NCI-H82 treated with DMSO at 0.1 percent for 48 hours (cell line): ENCODE results near the gene RPL18A.

Source experiments
- DNase-seq: peaks from one replicate; lab custom pipeline; 2025; ENCODE audit not compliant: unreplicated experiment; lab: John Stamatoyannopoulos, UW

The RPL18A gene

DNA sequence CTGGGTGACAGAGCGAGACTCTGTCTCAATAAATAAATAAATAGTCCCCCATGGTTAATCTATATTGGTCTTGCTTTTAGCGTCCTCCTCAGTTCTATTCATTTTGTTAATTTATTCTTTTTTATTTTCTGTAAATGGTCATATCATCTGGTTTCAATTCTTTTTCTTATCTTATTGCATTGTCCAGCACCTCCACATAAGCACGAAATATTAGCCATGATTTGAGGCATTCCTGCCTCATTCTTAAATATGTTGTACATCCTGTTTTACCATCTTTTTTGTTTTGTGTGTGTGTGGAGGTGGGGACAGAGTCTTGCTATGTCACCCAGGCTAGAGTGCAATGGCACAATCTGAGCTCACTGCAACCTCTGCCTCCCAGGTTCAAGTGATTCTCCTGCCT lies 48.5 kb downstream of the RPL18A start:
- DNase-seq = no peak

DNA sequence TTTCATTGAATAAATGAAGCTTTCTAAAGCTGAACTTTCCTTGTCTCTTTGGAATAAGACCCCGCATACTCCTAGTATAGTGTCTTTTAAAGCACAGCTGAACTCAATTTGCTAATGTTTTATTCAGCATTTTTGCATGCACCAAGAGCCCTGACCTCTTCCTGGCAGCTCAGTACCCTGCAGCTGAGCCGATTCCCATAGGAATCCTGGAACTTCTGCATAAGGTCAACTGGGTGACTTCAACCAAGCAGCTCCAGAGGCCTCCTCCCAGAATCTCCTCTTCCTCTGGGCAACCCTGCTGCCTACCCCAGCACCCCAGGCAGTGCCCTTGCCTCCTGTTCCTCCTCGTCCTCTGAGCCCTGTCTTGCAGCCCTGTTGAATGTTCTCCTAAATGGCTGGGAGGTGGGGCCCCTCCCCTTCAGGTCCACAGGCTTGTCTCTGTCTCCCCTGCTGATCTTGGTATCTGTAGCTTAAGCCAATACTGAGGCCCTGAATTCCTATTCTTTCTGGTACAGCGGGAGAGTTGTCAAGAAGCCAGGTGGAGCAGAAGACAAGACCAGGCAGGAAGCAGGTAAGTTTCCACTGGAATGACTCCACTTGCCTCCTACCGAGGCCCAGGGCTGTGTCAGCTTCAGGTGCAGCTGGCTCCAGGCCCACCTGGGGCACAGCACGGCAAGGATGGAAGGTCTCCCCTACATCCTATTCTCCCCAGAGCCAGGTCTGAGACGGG lies 49.5 kb downstream of the RPL18A start:
- no peak for DNase-seq

DNA sequence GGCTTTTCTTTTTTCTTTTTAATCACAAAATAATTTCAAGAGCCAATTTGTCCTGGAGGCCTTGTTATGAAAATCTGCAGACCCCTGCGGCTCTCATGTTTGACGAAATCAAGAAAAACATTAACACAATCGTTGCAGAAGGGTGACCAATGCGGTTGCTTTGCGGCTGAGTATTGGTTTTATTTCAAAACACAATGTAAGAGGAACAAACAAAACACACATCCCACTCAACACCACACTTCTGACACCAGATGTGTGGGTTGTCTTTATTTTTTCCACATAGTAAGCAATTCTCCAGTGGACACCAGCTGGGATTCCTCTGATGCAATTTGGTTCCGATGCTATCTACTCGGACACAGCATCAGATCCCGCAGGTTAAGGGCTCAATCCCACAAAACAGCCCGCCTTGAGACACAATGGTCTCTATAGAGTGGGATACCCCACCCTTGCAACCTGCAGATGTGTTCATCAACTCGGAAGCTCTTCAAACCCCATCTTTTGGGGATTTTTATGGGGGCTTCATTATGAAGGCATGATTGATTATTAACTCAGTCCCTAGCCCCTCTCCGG lies 51.2 kb downstream of the RPL18A start:
- no peak for DNase-seq
